HepG2 (cell line): ENCODE data around the gene B9D2. TPM values are rescaled to one million over a fixed set of nuclear protein-coding genes. Genes with fewer than 3 reads are reported as not detected.

Experiments used
- BATF2 ChIP-seq: sonication (generic); formaldehyde crosslinking; IDR thresholded peaks from 2 replicates; pipeline ENCODE4 v1.8.0; 2022; ENCODE audit warnings: mild to moderate bottlenecking, missing genetic modification reagents, moderate library complexity
- CEBPB ChIP-seq: IDR thresholded peaks from 2 replicates; pipeline ENCODE4 v1.6.1; 2011; ENCODE audit warnings: low read depth, low read length, improper control_type of control experiment, borderline replicate concordance
- CHD4 ChIP-seq: fragments of 200-600 bp; sonication (generic); IDR thresholded peaks from 2 replicates; pipeline ENCODE4 v1.7.0; 2017; ENCODE audit warnings: mild to moderate bottlenecking, low read length, borderline replicate concordance
- ELF3 ChIP-seq: IDR thresholded peaks from 2 replicates; pipeline ENCODE4 v1.6.1; 2016; ENCODE audit warnings: missing genetic modification reagents, missing compliant biosample characterization
- GLMP ChIP-seq: sonication (generic); formaldehyde crosslinking; IDR thresholded peaks from 2 replicates; pipeline ENCODE4 v1.9.0; 2021; ENCODE audit warnings: missing genetic modification reagents, mild to moderate bottlenecking, borderline replicate concordance
- KLF13 ChIP-seq: sonication (generic); formaldehyde crosslinking; IDR thresholded peaks from 2 replicates; pipeline ENCODE4 v1.4.0; 2020; ENCODE audit warnings: mild to moderate bottlenecking, missing genetic modification reagents
- MBNL3 ChIP-seq: fragments of 250-450 bp; sonication (Bioruptor Pico); conservative IDR thresholded peaks from 2 replicates; pipeline ENCODE4 v1.8.0; 2022; ENCODE audit warnings: mild to moderate bottlenecking, inconsistent platforms
- NCOR1 ChIP-seq: fragments of 200-600 bp; sonication (generic); IDR thresholded peaks from 2 replicates; pipeline ENCODE4 v1.7.0; 2017; ENCODE audit warnings: antibody characterized with exemption, low read length, borderline replicate concordance
- SP5 ChIP-seq: IDR thresholded peaks from 2 replicates; pipeline ENCODE4 v1.6.1; 2016; ENCODE audit warnings: low read depth, borderline replicate concordance
- XBP1 ChIP-seq: sonication (generic); formaldehyde crosslinking; IDR thresholded peaks from 2 replicates; pipeline ENCODE4 v1.5.0; 2020; ENCODE audit warnings: missing genetic modification reagents
- ZIK1 ChIP-seq: sonication (generic); formaldehyde crosslinking; IDR thresholded peaks from 2 replicates; pipeline ENCODE4 v1.5.0; 2020; ENCODE audit warnings: mild to moderate bottlenecking, low read depth, missing genetic modification reagents, borderline replicate concordance
- ZNF407 ChIP-seq: sonication (generic); formaldehyde crosslinking; IDR thresholded peaks from one replicate; pipeline ENCODE4 v1.5.1; 2020; ENCODE audit warnings: mild to moderate bottlenecking, missing genetic modification reagents; ENCODE audit errors: not compliant biosample characterization
- ZNF687 ChIP-seq: sonication (generic); formaldehyde crosslinking; IDR thresholded peaks from 2 replicates; pipeline ENCODE4 v1.5.1; 2020; ENCODE audit warnings: mild to moderate bottlenecking, missing genetic modification reagents, moderate library complexity
- ZNF766 ChIP-seq: sonication (generic); formaldehyde crosslinking; IDR thresholded peaks from 2 replicates; pipeline ENCODE4 v1.5.0; 2020; ENCODE audit warnings: missing genetic modification reagents, borderline replicate concordance
- polyA plus RNA-seq, 8 experiments: library from polyadenylated mRNA; depleted of rRNA in 3 of 8; stranded (reverse) in 7 of 8; unstranded in 1 of 8; fragments of >200 nt; fragmentation: Illumina TruSeq in 4 of 8; extraction: Trizol in 4 of 8; gene quantifications; 2 replicates each; pipeline versions ENCODE4 v1.2.1 to v1.2.3, GENCODE V29; 2011 to 2016; ENCODE audit warnings: low read depth in 4 of 8, missing spikeins in 1 of 8, mixed read lengths in 1 of 8; ENCODE audit not compliant: insufficient read depth in 1 of 8
- total RNA-seq, 5 experiments: library from RNA; depleted of rRNA; stranded (reverse); fragments of >200 nt; fragmentation: Illumina TruSeq; extraction: Trizol; gene quantifications; 2 replicates each; pipeline ENCODE4 v1.2.3, GENCODE V29; 2016; ENCODE audit warnings: low read depth in 1 of 5

The B9D2 gene
- total and polyA plus RNA-seq, 2 of the 13 experiments (the other 11 are each of a cell fraction or from before 2014, with no cell fraction given) = 3.1 to 4.4 TPM

GRCh38 chr19:41309180-41310032, 54.5 kb downstream of the B9D2 start (continued):
- TF ChIP-seq ZNF407 = no peak
- no peak for TF ChIP-seq ELF3 (CRISPR knock-in tag)
- no peak for TF ChIP-seq NCOR1
- TF ChIP-seq KLF13 (CRISPR knock-in tag) = no peak
- TF ChIP-seq GLMP (CRISPR knock-in tag) = no peak
- no peak for TF ChIP-seq ZNF766 (CRISPR knock-in tag)
- no peak for TF ChIP-seq XBP1
- TF ChIP-seq CEBPB = no peak
- no peak for TF ChIP-seq SP5 (CRISPR knock-in tag)
- no peak for TF ChIP-seq ZIK1 (CRISPR knock-in tag)
- no peak for TF ChIP-seq MBNL3 (CRISPR knock-in tag)
- TF ChIP-seq BATF2 (CRISPR knock-in tag) = no peak
- no peak for TF ChIP-seq CHD4
- no peak for TF ChIP-seq ZNF687 (CRISPR knock-in tag)
